Activated T-helper 17 cell treated with anti-CD3 and anti-CD28 coated beads, Interleukin-2, amount 50 U/mL, for 72 hours (primary cell): ENCODE results near the gene ST6GAL1. TPM values are rescaled to one million over a fixed set of nuclear protein-coding genes. Genes with fewer than 3 reads are reported as not detected.

Experiments
- ATAC-seq: fragments of 150-1000 bp; cut with Tn5 transposase; replicated peaks from 2 replicates; pipeline ENCODE4 v1.10.0; 2021; ENCODE audit warnings: mild to moderate bottlenecking, moderate library complexity
- H3K27ac Mint-ChIP-seq: one replicate; pipeline ENCODE4 v1.8.0; 2022; ENCODE audit warnings: mixed read lengths
- H3K27me3 Mint-ChIP-seq: one replicate; pipeline ENCODE4 v1.8.0; 2022; ENCODE audit warnings: mixed read lengths
- H3K36me3 Mint-ChIP-seq: one replicate; pipeline ENCODE4 v1.8.0; 2022; ENCODE audit warnings: low read depth, mild to moderate bottlenecking, mixed read lengths
- H3K4me1 Mint-ChIP-seq: one replicate; pipeline ENCODE4 v1.8.0; 2022; ENCODE audit warnings: mixed read lengths
- H3K4me3 Mint-ChIP-seq: one replicate; pipeline ENCODE4 v1.8.0; 2022; ENCODE audit warnings: mild to moderate bottlenecking, mixed read lengths
- H3K9me3 Mint-ChIP-seq: one replicate; pipeline ENCODE4 v1.8.0; 2022; ENCODE audit warnings: mixed read lengths
- total RNA-seq, 2 donors: library from RNA; stranded (reverse); gene quantifications; one replicate each; pipeline ENCODE4 v1.2.3, GENCODE V29; 2022

The ST6GAL1 gene
- total RNA-seq, 2 donors from 2014 or later: 68.0 to 77.4 TPM

DNA sequence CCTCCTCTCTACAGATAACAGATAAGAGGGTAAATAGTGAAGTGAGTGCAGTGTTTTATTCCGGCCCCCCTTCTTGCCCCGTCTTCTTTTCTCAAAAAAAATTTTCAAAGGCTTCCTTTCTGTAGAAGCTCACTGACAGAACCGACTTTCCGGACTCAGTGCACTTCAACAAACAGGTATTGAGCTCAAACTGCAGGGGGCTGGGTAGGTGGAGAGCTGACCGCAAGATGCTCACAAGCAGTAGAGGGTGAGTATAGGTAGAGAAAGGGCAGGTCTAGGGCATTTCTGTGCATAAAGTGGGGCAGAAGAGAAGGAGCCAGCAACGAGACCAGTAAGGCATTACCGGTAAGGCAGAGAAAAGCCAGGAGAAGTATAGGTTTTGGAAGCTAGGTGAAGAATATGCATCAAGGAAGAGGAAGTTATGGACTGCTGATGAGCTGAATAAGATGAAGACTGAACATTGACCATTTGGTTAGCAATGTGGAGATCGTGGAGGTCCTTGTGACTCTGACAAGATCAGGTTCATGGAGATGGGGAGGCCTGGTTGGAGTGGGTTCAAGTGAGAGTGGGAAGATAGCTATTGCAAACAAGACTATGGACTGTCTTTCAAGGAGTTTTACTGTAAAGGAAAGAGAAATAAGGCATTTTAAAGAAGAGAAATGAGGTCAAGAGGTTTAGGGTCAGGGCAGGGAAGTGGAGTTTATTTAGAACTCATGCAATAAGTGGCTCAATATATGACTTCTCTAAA, 97.4 kb downstream of the ST6GAL1 start:
- Mint-ChIP-seq H3K9me3 (peaks cover 4% of the 10 kb centered on the region), H3K27me3 (no peaks in the 10 kb centered on the region), H3K4me3 (peak overlapping the region; percentile 86), H3K27ac (peak overlapping the region; percentile 93), H3K36me3 (peaks cover 71% of the 10 kb centered on the region), H3K4me1 (peaks cover 42% of the 10 kb centered on the region)
- peak; percentile 50 for ATAC-seq

DNA sequence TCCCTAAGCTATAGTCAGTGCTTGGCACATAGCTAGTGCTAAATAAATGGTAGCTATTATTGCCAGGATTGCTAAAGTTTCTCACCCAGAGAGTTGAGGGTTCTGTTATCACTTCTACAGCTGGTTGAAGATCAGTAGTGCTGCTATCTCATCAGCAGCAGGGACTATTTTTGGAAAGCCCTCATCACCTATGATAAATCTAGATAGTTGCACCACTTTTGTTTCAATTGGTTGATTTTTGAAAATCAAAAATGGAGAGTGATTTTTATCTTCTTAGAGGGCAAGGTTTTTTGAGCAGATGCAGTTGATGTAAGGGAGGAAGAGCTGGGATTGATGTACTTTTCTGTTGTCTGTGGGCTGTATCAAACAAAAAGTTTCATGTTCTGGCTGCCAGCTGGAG, 101.6 kb downstream of the ST6GAL1 start:
- Mint-ChIP-seq H3K9me3 (peaks cover 12% of the 10 kb centered on the region), H3K36me3 (peaks cover 78% of the 10 kb centered on the region), H3K27me3 (no peaks in the 10 kb centered on the region), H3K4me1 (peaks cover 53% of the 10 kb centered on the region), H3K27ac (peak overlapping the region; percentile 78), H3K4me3 (peak overlapping the region; percentile 86)
- no peak for ATAC-seq

DNA sequence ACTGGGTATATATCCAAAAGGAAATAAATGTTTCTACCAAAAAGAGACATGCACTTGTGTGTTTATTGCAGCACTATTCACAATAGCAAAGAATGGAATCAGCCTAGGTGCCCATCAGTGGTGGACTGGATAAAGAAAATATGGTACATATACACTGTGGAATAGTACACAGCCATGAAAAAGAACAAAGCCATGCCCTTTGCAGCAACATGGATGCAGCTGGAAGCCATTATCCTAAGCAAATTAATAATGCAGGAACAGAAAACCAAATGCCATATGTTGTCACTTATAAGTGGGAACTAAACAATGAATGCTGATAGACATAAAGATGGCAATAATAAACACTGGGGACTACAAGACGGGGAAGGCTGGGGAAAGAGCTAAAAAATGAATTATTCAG, 106.1 kb downstream of the ST6GAL1 start:
- no peak overlapping the region for H3K4me3 Mint-ChIP-seq
- no peak overlapping the region for H3K27ac Mint-ChIP-seq
- peaks cover 54% of the 10 kb centered on the region for H3K4me1 Mint-ChIP-seq
- no peak for ATAC-seq
- H3K27me3 Mint-ChIP-seq: no peaks in the 10 kb centered on the region
- H3K9me3 Mint-ChIP-seq: peaks cover 8% of the 10 kb centered on the region
- H3K36me3 Mint-ChIP-seq: peaks cover 66% of the 10 kb centered on the region

DNA sequence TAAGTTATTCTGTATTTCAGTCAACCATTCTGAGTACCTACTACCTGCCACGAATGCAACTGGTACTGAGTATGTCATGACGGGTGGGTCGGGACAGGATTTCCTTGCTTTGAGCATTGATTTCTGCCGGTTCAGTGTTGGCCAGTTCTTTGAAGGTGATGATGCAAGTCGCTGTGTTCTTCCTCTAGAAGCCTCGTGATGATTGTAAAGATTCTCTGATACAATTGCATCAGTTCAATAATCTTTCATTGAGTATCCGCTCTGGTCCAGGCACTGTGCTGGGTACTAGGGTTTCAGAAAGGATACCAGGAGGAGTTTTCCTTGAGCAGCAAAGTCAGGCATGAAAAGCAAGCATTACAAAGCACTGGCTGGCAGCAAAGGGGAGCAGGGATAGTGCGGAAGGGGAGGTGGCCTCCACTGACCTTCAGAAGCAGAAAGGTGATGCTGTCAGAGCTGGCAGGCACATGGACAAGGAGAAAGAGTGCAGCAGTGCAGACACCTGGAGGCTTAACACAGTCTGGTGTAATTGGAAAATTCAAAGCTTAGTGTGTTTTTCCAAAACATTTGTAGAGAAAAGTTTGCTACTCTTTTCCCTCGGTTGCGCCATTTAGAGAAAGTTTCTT, 108.9 kb downstream of the ST6GAL1 start:
- H3K27me3 Mint-ChIP-seq: no peaks in the 10 kb centered on the region
- H3K9me3 Mint-ChIP-seq: peaks cover 8% of the 10 kb centered on the region
- H3K36me3 Mint-ChIP-seq: peaks cover 71% of the 10 kb centered on the region
- peak overlapping the region; percentile 96 for H3K27ac Mint-ChIP-seq
- no peak for ATAC-seq
- peak overlapping the region; percentile 50 for H3K4me3 Mint-ChIP-seq
- H3K4me1 Mint-ChIP-seq: peaks cover 62% of the 10 kb centered on the region

DNA sequence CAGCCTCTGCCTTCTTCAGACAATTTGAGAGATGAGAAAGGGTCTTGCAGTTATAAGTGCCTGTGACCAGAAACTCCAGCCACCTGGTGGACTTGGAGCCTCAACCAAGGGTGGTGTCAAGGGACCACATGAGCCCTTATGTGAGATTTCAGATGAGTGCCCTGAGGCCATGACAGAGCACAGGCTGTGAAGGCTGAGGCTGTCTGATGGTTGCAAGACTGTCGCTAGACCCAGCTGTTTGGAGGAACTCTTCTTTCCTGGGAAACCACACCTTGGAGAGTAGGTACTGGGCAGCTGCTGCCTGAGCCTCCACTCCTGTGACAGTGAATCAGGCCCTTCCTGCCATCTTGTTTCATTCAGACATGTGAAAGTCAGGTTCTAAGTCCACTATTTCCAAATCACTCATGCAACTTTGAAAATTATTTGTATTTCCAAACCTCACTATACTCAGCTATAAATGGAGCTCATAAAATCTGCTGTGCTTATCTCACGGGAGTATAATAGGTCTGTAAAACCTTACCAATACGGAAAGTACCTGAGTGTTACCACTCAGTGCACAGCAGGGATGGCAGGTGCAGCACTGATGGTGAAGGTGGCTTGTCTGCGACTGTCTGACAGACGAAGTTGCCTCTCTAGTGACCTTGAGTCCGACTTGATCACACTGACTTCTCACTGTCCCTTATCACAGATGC, 109.5 kb downstream of the ST6GAL1 start:
- Mint-ChIP-seq H3K4me1 (peaks cover 58% of the 10 kb centered on the region), H3K27me3 (no peaks in the 10 kb centered on the region), H3K4me3 (peak overlapping the region; percentile 82), H3K27ac (peak overlapping the region; percentile 96), H3K36me3 (peaks cover 71% of the 10 kb centered on the region), H3K9me3 (peaks cover 4% of the 10 kb centered on the region)
- no peak for ATAC-seq

DNA sequence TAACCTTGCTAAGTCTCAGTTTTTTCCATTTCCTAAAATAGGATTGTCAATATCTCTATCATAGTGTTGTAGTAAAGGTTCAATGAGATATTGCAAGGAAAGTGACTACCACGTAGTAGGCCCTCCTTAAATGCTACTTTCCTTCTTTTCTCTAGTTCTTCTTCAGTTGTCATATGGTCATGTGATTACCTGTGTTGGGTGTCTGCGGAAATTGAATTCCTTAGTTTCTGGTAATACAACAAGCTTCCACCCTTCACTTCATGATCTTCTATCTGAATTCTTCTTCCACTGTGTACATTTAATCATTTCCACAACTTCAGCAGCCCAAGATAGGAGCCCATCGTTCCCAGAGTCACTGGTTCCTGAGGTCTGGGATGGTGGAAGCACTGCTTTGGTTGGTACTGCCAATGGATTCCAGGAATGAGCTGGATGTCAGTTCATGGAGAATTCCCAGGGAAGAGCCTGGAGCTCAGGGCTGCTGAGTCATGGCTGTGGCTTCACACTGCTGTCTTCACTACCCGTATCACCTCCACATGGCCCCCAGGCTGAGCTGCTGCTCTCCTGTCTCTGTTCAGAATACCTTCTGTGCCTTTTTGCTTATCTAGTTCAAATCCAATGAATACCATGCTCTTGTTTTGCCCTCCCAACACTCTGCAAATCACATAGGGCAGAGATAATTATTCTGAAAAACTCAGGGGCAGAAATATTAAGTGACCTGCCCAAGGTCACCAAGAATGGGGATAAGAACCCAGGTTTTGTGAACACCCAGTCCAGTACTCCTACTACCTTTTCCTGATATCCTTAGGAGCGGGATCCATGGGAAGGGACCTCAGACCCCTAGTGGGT, 110.4 kb downstream of the ST6GAL1 start:
- peak overlapping the region; percentile 96 for H3K27ac Mint-ChIP-seq
- no peaks in the 10 kb centered on the region for H3K9me3 Mint-ChIP-seq
- peaks cover 76% of the 10 kb centered on the region for H3K36me3 Mint-ChIP-seq
- H3K27me3 Mint-ChIP-seq: no peaks in the 10 kb centered on the region
- peaks cover 59% of the 10 kb centered on the region for H3K4me1 Mint-ChIP-seq
- H3K4me3 Mint-ChIP-seq: peak overlapping the region; percentile 82
- ATAC-seq: no peak

DNA sequence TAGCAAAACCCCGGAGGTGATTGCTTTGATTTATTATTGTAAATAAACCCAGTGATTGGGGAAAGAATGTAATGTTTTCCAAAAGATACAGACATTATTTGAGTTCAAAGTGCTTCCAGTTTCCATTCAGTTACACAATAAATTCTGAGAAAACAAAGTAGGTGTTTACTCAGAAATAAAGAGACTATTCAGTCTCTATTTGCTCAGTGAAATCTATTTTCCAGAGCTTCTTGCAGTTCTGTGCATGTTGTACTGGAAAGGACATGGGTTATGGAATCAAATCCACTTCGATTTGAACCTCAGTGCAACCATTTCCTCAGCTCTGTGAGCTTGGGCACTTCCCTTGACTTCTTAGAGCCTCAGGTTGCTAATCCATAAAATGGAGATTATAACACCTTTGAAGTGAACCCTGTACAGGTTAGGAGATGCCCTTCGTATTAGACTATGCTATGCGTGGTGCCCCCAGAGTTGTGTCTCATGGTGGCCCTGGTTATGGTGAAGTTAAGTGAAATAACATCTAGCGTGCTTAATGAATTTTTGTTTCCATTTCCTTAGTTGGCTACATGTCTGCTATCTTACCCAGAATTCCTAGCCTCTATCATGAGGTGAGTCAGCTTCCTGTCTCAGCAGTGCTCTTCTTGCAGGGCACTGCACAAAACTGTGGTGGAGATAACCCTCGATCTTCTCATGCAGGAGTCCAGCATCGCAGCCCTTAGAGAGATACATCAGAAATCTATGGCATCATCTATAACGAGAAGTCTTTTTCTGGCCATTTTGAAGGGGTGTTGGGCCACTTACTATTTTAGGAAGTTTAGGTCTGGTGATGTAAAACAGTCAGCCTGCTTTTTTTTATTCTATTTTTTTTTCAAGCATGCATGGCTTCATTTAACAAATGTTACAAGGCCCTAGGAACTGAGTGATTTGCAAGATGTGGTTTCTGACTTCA, 111.3 kb downstream of the ST6GAL1 start:
- no peaks in the 10 kb centered on the region for H3K9me3 Mint-ChIP-seq
- H3K4me1 Mint-ChIP-seq: peaks cover 66% of the 10 kb centered on the region
- peak; percentile 95 for ATAC-seq
- peaks cover 85% of the 10 kb centered on the region for H3K36me3 Mint-ChIP-seq
- no peaks in the 10 kb centered on the region for H3K27me3 Mint-ChIP-seq
- H3K27ac Mint-ChIP-seq: peak overlapping the region; percentile 96
- peak overlapping the region; percentile 82 for H3K4me3 Mint-ChIP-seq

DNA sequence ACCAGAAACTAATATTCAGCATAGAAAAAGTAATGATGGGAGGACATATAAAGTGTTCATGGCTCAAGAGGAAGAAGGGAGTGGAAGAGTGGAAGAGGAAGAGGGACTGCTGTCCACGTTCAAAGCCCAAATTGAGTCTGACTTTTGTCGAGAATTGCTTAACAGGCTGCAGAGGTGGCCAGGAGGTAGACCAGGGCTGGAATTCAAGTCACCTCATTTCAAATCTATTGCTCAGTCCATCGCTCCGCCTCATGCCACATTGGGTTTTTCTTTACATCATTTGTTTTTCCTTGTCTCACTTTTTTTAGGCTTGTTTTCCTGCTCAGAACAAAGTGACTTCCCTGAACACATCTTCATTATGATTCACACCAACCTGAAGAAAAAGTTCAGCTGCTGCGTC, 112.0 kb downstream of the ST6GAL1 start:
- Mint-ChIP-seq H3K9me3 (no peaks in the 10 kb centered on the region), H3K4me1 (peaks cover 66% of the 10 kb centered on the region), H3K4me3 (peak overlapping the region; percentile 82), H3K27ac (peak overlapping the region; percentile 96), H3K27me3 (no peaks in the 10 kb centered on the region), H3K36me3 (peaks cover 92% of the 10 kb centered on the region)
- ATAC-seq: peak; percentile 15

DNA sequence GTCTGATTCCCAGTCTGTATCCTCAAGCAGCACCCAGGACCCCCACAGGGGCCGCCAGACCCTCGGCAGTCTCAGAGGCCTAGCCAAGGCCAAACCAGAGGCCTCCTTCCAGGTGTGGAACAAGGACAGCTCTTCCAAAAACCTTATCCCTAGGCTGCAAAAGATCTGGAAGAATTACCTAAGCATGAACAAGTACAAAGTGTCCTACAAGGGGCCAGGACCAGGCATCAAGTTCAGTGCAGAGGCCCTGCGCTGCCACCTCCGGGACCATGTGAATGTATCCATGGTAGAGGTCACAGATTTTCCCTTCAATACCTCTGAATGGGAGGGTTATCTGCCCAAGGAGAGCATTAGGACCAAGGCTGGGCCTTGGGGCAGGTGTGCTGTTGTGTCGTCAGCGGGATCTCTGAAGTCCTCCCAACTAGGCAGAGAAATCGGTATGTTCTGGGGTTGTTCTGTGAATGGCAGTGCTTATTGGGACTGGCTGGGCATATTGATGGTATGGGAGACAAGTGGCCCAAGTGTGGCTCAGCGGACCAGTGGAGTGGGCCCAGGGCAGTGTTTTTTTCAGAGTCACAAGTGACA, 112.6 kb downstream of the ST6GAL1 start:
- H3K27ac Mint-ChIP-seq: peak overlapping the region; percentile 96
- H3K9me3 Mint-ChIP-seq: no peaks in the 10 kb centered on the region
- H3K27me3 Mint-ChIP-seq: no peaks in the 10 kb centered on the region
- peaks cover 98% of the 10 kb centered on the region for H3K36me3 Mint-ChIP-seq
- H3K4me3 Mint-ChIP-seq: peak overlapping the region; percentile 82
- ATAC-seq: no peak
- peaks cover 66% of the 10 kb centered on the region for H3K4me1 Mint-ChIP-seq

DNA sequence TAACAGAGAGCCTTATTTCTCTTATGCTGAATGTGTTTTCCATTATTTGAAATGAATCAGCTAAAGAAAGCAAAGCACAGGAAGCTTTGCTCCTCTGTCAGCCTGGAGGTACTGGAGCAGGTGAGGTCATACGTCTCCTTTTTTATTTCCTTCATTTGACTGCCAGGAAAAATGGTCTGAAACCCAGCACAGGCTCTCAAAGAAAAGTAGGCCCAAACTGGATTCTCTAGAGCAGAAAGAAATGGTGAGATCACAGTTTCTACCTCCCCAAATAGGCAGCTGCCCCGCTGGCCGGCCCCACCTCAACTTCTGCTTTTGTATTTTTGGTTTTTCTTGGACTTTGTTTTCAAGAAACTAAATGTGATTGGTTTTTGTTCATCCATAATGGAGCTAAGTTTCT, 113.9 kb downstream of the ST6GAL1 start:
- Mint-ChIP-seq H3K27me3 (no peaks in the 10 kb centered on the region), H3K9me3 (no peaks in the 10 kb centered on the region), H3K4me1 (peaks cover 65% of the 10 kb centered on the region), H3K27ac (peak overlapping the region; percentile 96), H3K4me3 (peak overlapping the region; percentile 82), H3K36me3 (peaks cover 99% of the 10 kb centered on the region)
- peak; percentile 13 for ATAC-seq

DNA sequence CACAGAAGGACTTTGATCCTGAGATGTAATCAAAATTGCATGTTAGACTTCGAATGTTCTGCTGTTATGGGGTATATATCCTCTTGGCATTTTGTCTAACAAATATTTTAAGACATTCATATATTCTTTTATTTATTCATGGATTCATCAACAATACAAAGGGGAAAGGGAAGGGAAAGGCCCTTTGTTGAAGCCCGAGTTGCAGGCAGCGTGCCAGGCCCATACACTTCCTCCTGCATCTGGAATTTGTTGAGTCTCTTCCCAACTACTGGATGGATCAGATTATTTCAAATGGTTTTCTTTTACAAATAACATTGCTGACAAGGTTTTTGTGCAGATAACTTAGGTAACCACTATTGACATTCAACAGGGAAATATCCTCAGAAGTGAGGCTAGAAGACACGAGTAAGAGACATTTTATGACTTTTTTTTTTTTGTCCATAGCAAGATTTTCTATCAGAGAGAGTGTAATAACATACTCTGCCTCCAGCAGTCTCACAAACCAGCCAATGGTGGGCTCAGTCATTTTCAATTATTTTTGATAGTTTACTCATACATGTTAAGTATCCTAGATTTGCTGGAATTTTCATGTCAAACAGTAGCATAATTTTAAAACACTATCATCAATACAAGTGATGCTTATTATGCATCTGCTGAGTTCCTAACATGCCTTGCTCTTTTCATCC, 114.7 kb downstream of the ST6GAL1 start:
- Mint-ChIP-seq H3K9me3 (no peaks in the 10 kb centered on the region), H3K4me1 (peaks cover 66% of the 10 kb centered on the region), H3K27ac (no peak overlapping the region), H3K27me3 (no peaks in the 10 kb centered on the region), H3K4me3 (peak overlapping the region; percentile 82), H3K36me3 (peaks cover 99% of the 10 kb centered on the region)
- ATAC-seq: no peak

DNA sequence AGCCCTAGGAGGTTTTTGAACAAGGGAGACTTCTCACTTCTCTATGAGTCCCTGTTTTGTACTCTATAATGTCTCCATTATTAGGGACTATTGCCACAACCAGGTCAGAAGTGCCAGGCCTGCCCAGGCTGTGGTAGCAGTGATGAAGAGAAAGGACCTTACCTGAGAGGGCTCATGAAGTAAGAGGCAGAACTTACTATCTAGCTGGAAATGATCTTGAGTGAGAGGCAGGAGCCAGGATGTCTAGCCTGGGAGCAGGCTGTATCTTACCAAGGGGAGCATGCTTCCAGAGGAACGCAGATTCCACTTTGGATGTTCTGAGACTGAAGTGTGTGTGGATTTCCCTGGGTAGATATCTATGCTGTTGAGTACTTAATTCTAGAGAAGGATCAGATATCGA, 115.7 kb downstream of the ST6GAL1 start:
- peak overlapping the region; percentile 37 for H3K27ac Mint-ChIP-seq
- no peaks in the 10 kb centered on the region for H3K9me3 Mint-ChIP-seq
- H3K36me3 Mint-ChIP-seq: peaks cover 99% of the 10 kb centered on the region
- ATAC-seq: no peak
- H3K4me1 Mint-ChIP-seq: peaks cover 65% of the 10 kb centered on the region
- no peaks in the 10 kb centered on the region for H3K27me3 Mint-ChIP-seq
- peak overlapping the region; percentile 32 for H3K4me3 Mint-ChIP-seq
